HEK293T (cell line): ENCODE results near the gene MED27.

Source experiments
- CTCF ChIA-PET: fragments of 350-600 bp; formaldehyde crosslinking; extraction: SDS; loops from one replicate; lab custom pipeline; 2021; ENCODE audit warnings: antibody characterized with exemption, inconsistent platforms; lab: Yijun Ruan, JAX
- POLR2A ChIA-PET: fragments of 350-600 bp; formaldehyde crosslinking; extraction: SDS; loops from one replicate; lab custom pipeline; 2020; ENCODE audit warnings: antibody characterized with exemption, inconsistent platforms; lab: Yijun Ruan, JAX
- DNase-seq: peaks from one replicate; pipeline ENCODE4 v3.0.0; 2012; ENCODE audit warnings: mixed read lengths; ENCODE audit errors: extremely low spot score
- ARNT ChIP-seq: fragments of 450-650 bp; IDR thresholded peaks from 2 replicates; pipeline ENCODE4 v1.6.1; 2017; ENCODE audit warnings: mild to moderate bottlenecking
- BHLHE40 ChIP-seq: fragments of 450-650 bp; IDR thresholded peaks from 2 replicates; pipeline ENCODE4 v1.6.1; 2016; ENCODE audit warnings: mild to moderate bottlenecking, moderate library complexity, borderline replicate concordance
- CTBP1 ChIP-seq: fragments of 450-650 bp; IDR thresholded peaks from 2 replicates; pipeline ENCODE4 v1.6.1; 2016; ENCODE audit warnings: borderline replicate concordance
- ELF4 ChIP-seq: fragments of 450-650 bp; IDR thresholded peaks from 2 replicates; pipeline ENCODE4 v1.6.1; 2017; ENCODE audit warnings: antibody characterized with exemption
- FOXA1 ChIP-seq: fragments of 450-650 bp; IDR thresholded peaks from 2 replicates; pipeline ENCODE4 v1.6.1; 2016; ENCODE audit warnings: mild to moderate bottlenecking
- FOXK2 ChIP-seq: fragments of 450-650 bp; IDR thresholded peaks from 2 replicates; pipeline ENCODE4 v1.6.1; 2016; ENCODE audit warnings: mild to moderate bottlenecking
- FOXM1 ChIP-seq: fragments of 450-650 bp; IDR thresholded peaks from 2 replicates; pipeline ENCODE4 v1.6.1; 2017; ENCODE audit warnings: mild to moderate bottlenecking, borderline replicate concordance
- HDGF ChIP-seq: fragments of 450-650 bp; IDR thresholded peaks from 2 replicates; pipeline ENCODE4 v1.6.1; 2017; ENCODE audit warnings: antibody characterized with exemption, borderline replicate concordance
- L3MBTL2 ChIP-seq: fragments of 450-650 bp; conservative IDR thresholded peaks from 2 replicates; pipeline ENCODE4 v1.6.1; 2016; ENCODE audit warnings: mild to moderate bottlenecking
- LEF1 ChIP-seq: fragments of 450-650 bp; IDR thresholded peaks from 2 replicates; pipeline ENCODE4 v1.6.1; 2017; ENCODE audit warnings: mild to moderate bottlenecking, borderline replicate concordance
- NFRKB ChIP-seq: fragments of 450-650 bp; IDR thresholded peaks from 2 replicates; pipeline ENCODE4 v1.6.1; 2016; ENCODE audit warnings: mild to moderate bottlenecking, moderate library complexity
- SP1 ChIP-seq: fragments of 450-650 bp; IDR thresholded peaks from 2 replicates; pipeline ENCODE4 v1.6.1; 2017
- SUZ12 ChIP-seq: fragments of 450-650 bp; IDR thresholded peaks from 2 replicates; pipeline ENCODE4 v1.6.1; 2016; ENCODE audit warnings: mild to moderate bottlenecking
- TARDBP ChIP-seq: fragments of 450-650 bp; IDR thresholded peaks from 2 replicates; pipeline ENCODE4 v1.6.1; 2016
- ZNF384 ChIP-seq: fragments of 450-650 bp; IDR thresholded peaks from 2 replicates; pipeline ENCODE4 v1.6.1; 2016
- TF ChIP-seq, protein P1 (sequence below): fragments of 450-650 bp; IDR thresholded peaks from 2 replicates; pipeline ENCODE4 v1.6.1; 2016

The MED27 gene

DNA sequence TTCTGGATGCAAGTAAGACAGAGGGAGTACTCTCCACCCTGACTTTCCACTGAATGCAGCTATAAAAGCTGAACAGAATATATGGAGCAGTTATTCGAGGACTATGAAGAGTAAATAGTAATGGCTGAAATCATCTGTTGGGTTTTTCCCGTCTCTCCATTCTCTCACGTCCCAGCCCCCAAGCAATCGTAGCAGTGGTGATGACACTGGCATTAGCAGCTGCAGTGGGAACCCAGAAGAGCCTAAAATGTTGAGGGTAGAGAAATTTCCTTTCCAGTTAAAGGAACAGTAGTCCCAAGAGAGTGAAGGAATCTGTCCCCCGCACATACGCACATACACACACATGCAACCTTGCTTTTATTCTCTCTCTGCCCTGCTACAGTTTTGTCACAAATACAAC, 33.2 kb downstream of the MED27 start:
- POLR2A ChIA-PET: no interaction called here
- DNase-seq: no peak
- TF ChIP-seq HDGF (no peak), CTBP1 (no peak), SUZ12 (no peak), ARNT (no peak), L3MBTL2 (no peak), BHLHE40 (no peak), ELF4 (no peak), LEF1 (no peak), ZNF384 (no peak), FOXA1 (no peak)
- TF ChIP-seq, protein P1, sequence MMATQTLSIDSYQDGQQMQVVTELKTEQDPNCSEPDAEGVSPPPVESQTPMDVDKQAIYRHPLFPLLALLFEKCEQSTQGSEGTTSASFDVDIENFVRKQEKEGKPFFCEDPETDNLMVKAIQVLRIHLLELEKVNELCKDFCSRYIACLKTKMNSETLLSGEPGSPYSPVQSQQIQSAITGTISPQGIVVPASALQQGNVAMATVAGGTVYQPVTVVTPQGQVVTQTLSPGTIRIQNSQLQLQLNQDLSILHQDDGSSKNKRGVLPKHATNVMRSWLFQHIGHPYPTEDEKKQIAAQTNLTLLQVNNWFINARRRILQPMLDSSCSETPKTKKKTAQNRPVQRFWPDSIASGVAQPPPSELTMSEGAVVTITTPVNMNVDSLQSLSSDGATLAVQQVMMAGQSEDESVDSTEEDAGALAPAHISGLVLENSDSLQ: no peak
- CTCF ChIA-PET: no interaction called here

DNA sequence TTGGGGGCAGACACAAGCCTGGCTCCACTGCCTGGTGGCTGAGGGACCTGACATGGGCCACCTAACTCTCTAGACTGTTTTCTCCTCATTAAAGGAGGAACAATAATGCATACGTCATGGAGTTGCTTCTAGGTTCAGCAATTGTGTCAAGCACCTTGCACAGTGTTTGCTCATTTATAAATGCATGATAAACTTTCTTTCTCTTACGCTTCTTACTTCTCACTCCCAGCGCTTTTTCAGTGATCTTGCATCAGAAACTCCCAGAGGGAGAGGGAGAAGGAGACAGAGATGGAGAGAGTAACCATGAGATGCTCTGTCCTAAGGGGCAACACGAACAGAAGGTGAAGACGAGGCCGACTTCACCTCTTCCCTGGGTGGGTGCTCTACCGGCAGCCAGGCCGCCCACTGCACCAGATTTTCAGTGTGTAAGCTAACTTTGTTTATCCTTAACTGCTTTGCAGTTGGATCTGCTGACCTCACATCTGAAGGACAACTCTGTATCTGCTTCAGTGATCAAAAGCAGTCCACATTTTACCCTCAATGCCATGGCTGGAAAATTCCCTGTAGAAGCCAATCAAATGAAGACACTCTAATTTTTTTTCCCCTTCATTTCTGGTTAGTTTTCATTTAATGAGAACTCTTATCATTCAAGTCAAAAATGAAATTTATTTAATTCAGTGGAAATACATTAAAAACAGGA, 35.3 kb downstream of the MED27 start:
- no peak for TF ChIP-seq BHLHE40
- no peak for TF ChIP-seq CTBP1
- TF ChIP-seq TARDBP: no peak
- TF ChIP-seq, protein P1: no peak
- TF ChIP-seq HDGF: no peak
- no peak for TF ChIP-seq SUZ12
- TF ChIP-seq FOXA1: no peak
- TF ChIP-seq ELF4: no peak
- TF ChIP-seq FOXK2: no peak
- TF ChIP-seq LEF1: no peak
- TF ChIP-seq SP1: no peak
- no peak for TF ChIP-seq ARNT
- no peak for TF ChIP-seq L3MBTL2
- CTCF ChIA-PET: no interaction called here
- POLR2A ChIA-PET: no interaction called here
- no peak for DNase-seq

DNA sequence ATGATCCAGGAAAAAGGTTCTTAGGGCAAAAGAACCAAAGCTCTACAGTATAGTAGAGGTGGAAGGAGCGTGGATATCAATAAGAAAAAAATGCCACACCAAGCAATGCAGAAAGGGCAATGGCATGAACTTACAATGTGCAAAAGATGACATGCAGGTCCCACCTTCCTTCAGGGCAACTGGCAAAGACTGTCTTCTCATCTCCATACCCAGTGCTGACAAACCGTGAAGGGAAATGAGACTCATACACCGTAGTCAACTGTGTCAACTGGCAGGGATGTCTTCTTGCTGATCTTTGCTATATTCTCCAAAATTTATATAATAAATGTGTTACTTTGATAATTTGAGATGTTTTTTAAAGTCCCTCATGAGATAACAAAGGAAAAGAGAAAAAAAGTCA, 36.0 kb downstream of the MED27 start:
- ChIA-PET CTCF (no interaction called here), POLR2A (no interaction called here)
- TF ChIP-seq NFRKB (no peak), HDGF (no peak), ZNF384 (no peak), ARNT (no peak), SUZ12 (no peak), FOXM1 (no peak), SP1 (no peak), ELF4 (no peak), CTBP1 (no peak), BHLHE40 (no peak), FOXK2 (no peak), LEF1 (no peak), TARDBP (no peak), FOXA1 (no peak), L3MBTL2 (no peak)
- TF ChIP-seq, protein P1: no peak
- no peak for DNase-seq

DNA sequence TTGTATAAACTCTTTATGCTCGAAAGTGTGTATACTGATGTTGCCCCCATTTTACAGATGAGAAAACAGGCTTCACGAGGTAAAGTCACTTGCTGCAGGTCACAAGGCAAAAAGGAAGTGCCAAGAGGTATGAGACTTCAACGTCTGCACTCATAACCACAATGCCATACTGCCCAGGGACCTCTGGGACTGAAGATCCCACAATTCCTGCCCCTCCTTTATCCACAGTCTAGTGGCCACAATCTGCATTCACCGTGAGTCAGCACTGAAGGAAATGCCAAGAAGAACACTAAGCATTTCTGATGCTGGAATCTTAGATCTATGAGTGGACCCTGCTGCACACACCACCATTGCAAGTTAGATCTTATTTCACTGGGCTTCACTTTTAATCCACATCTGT, 37.3 kb downstream of the MED27 start:
- ChIA-PET POLR2A (no interaction called here), CTCF (no interaction called here)

DNA sequence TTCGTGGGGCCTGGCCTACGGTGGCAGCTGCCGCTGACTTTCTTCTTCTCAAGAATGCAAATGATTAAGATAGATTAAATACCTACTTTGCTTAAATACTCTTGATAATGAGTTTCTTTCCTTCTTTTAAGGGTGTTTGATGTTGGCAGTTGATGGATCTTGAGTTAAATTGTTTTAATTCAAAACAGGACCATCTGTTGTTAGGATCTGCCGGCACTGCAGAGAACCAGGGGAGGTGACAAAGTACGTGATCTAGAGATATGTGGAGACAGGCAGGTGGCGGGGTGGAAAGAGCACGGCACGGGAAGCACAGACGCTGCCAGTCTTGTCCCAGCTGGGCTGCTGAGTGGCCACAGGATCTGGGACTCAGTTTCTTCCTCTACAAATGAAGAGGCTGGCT, 37.9 kb downstream of the MED27 start:
- ChIA-PET CTCF (no interaction called here), POLR2A (no interaction called here)
- DNase-seq: no peak
- TF ChIP-seq, protein P1: no peak
- TF ChIP-seq SP1: no peak
- no peak for TF ChIP-seq ZNF384
- no peak for TF ChIP-seq FOXK2
- TF ChIP-seq HDGF: no peak
- TF ChIP-seq FOXM1: no peak

More for the DNA sequence above, 37.3 kb downstream of the MED27 start:
- no peak for DNase-seq
- TF ChIP-seq ARNT (no peak), HDGF (no peak), ELF4 (no peak), FOXK2 (no peak), L3MBTL2 (no peak), FOXA1 (no peak), BHLHE40 (no peak), NFRKB (no peak), LEF1 (no peak)

DNA sequence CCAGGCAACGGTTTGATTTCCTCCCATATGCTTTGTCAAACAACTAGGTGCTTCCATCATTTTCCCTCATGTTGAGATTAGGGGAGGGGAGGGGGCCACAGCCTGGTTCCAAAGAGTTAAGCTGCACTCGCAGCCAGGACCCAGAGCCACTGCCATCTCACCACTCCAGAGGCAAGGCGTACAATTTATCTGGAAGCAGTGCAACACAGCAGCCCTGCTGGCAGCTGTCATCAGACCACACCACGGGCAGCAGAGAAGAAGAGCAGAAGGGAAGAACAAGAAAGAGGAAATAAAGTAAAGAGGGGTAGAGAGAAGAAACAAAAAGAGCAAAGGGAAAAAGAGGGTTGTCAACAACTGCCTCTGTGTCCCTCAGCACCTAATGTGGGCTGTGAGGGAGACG, 38.9 kb downstream of the MED27 start:
- POLR2A ChIA-PET: no interaction called here
- TF ChIP-seq BHLHE40: no peak
- no peak for TF ChIP-seq ZNF384
- TF ChIP-seq NFRKB: no peak
- TF ChIP-seq HDGF: no peak
- no peak for TF ChIP-seq ELF4
- TF ChIP-seq L3MBTL2: no peak
- no peak for TF ChIP-seq FOXA1
- TF ChIP-seq FOXK2: no peak
- TF ChIP-seq TARDBP: no peak
- no peak for TF ChIP-seq LEF1
- TF ChIP-seq CTBP1: no peak
- TF ChIP-seq ARNT: no peak
- TF ChIP-seq SP1: no peak
- TF ChIP-seq, protein P1: no peak
- no peak for TF ChIP-seq FOXM1
- no peak for TF ChIP-seq SUZ12
- CTCF ChIA-PET: no interaction called here
- DNase-seq: no peak
